H1 (cell line): ENCODE results near the gene ALG14. TPM values are rescaled to one million over a fixed set of nuclear protein-coding genes. Genes with fewer than 3 reads are reported as not detected.

Experiments used
- BCL11A ChIP-seq, 2 experiments: IDR thresholded peaks; one replicate each; pipeline ENCODE4 v1.6.1; 2011; ENCODE audit warnings: low read depth in 2 of 2, low read length in 2 of 2, mild to moderate bottlenecking in 2 of 2
- CEBPB ChIP-seq: IDR thresholded peaks from 2 replicates; pipeline ENCODE4 v1.6.1; 2012; ENCODE audit warnings: low read depth, low read length
- GTF2F1 ChIP-seq: IDR thresholded peaks from 2 replicates; pipeline ENCODE4 v1.6.1; 2012; ENCODE audit warnings: low read depth, low read length, improper control_type of control experiment, borderline replicate concordance
- NANOG ChIP-seq: IDR thresholded peaks from 2 replicates; pipeline ENCODE4 v1.6.1; 2011; ENCODE audit warnings: low read length, low read depth, mild to moderate bottlenecking, inconsistent platforms; ENCODE audit not compliant: insufficient read depth, poor library complexity, severe bottlenecking
- TEAD4 ChIP-seq: IDR thresholded peaks from 2 replicates; pipeline ENCODE4 v1.6.1; 2012; ENCODE audit warnings: low read depth, low read length, inconsistent platforms, mixed read lengths
- polyA plus RNA-seq, 7 experiments: library from polyadenylated mRNA; depleted of rRNA in 3 of 7; stranded (reverse) in 5 of 7; unstranded in 2 of 7; fragments of >200 nt in 5 of 7; fragments of 200-250 nt in 2 of 7; gene quantifications; 1 replicate in 5 of 7; 2 replicates in 1 of 7; 4 replicates in 1 of 7; pipeline versions ENCODE4 v1.2.1 to v1.2.3, GENCODE V29; 2011 to 2013; ENCODE audit warnings: missing spikeins in 2 of 7, mixed read lengths in 2 of 7
- total RNA-seq: library from RNA; stranded (reverse); fragmentation: NEBNext Ultra II Directional; extraction: Animal tissue kit (Norgen Biotek cat#: 25700); gene quantifications from 2 replicates; pipeline ENCODE4 v1.2.1, GENCODE V29; 2021
- TF ChIP-seq, protein P1 (sequence below): fragments of 300-600 bp; sonication (generic); IDR thresholded peaks from 2 replicates; pipeline ENCODE4 v1.7.1; 2012; ENCODE audit warnings: low read length, moderate library complexity, mild to moderate bottlenecking, inconsistent platforms; ENCODE audit not compliant: insufficient replicate concordance

ALG14 gene
- total and polyA plus RNA-seq, 2 of the 8 experiments (the other 6 are each of a cell fraction or from before 2014, with no cell fraction given): 0.95 to 1.3 TPM

DNA sequence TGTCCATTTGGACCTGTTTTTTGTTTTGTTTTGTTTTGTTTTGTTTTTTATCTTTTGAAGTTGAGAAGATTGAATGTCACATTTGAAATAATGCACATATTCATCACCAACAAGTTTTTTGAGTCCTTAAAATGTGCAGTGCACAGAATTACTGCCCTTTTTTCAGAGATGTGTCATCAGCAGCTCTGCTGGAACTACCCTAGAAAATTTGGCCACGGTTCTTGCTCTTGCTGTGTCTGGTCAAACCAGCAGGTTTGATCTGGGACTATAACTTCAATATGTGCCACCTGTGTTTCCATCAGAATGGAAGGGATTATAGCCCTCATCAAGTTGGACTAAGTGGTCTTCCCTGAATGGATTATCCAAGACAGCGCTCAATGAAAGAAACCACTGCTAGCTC lies 121.7 kb downstream of the ALG14 start (continued):
- TF ChIP-seq, protein P1, sequence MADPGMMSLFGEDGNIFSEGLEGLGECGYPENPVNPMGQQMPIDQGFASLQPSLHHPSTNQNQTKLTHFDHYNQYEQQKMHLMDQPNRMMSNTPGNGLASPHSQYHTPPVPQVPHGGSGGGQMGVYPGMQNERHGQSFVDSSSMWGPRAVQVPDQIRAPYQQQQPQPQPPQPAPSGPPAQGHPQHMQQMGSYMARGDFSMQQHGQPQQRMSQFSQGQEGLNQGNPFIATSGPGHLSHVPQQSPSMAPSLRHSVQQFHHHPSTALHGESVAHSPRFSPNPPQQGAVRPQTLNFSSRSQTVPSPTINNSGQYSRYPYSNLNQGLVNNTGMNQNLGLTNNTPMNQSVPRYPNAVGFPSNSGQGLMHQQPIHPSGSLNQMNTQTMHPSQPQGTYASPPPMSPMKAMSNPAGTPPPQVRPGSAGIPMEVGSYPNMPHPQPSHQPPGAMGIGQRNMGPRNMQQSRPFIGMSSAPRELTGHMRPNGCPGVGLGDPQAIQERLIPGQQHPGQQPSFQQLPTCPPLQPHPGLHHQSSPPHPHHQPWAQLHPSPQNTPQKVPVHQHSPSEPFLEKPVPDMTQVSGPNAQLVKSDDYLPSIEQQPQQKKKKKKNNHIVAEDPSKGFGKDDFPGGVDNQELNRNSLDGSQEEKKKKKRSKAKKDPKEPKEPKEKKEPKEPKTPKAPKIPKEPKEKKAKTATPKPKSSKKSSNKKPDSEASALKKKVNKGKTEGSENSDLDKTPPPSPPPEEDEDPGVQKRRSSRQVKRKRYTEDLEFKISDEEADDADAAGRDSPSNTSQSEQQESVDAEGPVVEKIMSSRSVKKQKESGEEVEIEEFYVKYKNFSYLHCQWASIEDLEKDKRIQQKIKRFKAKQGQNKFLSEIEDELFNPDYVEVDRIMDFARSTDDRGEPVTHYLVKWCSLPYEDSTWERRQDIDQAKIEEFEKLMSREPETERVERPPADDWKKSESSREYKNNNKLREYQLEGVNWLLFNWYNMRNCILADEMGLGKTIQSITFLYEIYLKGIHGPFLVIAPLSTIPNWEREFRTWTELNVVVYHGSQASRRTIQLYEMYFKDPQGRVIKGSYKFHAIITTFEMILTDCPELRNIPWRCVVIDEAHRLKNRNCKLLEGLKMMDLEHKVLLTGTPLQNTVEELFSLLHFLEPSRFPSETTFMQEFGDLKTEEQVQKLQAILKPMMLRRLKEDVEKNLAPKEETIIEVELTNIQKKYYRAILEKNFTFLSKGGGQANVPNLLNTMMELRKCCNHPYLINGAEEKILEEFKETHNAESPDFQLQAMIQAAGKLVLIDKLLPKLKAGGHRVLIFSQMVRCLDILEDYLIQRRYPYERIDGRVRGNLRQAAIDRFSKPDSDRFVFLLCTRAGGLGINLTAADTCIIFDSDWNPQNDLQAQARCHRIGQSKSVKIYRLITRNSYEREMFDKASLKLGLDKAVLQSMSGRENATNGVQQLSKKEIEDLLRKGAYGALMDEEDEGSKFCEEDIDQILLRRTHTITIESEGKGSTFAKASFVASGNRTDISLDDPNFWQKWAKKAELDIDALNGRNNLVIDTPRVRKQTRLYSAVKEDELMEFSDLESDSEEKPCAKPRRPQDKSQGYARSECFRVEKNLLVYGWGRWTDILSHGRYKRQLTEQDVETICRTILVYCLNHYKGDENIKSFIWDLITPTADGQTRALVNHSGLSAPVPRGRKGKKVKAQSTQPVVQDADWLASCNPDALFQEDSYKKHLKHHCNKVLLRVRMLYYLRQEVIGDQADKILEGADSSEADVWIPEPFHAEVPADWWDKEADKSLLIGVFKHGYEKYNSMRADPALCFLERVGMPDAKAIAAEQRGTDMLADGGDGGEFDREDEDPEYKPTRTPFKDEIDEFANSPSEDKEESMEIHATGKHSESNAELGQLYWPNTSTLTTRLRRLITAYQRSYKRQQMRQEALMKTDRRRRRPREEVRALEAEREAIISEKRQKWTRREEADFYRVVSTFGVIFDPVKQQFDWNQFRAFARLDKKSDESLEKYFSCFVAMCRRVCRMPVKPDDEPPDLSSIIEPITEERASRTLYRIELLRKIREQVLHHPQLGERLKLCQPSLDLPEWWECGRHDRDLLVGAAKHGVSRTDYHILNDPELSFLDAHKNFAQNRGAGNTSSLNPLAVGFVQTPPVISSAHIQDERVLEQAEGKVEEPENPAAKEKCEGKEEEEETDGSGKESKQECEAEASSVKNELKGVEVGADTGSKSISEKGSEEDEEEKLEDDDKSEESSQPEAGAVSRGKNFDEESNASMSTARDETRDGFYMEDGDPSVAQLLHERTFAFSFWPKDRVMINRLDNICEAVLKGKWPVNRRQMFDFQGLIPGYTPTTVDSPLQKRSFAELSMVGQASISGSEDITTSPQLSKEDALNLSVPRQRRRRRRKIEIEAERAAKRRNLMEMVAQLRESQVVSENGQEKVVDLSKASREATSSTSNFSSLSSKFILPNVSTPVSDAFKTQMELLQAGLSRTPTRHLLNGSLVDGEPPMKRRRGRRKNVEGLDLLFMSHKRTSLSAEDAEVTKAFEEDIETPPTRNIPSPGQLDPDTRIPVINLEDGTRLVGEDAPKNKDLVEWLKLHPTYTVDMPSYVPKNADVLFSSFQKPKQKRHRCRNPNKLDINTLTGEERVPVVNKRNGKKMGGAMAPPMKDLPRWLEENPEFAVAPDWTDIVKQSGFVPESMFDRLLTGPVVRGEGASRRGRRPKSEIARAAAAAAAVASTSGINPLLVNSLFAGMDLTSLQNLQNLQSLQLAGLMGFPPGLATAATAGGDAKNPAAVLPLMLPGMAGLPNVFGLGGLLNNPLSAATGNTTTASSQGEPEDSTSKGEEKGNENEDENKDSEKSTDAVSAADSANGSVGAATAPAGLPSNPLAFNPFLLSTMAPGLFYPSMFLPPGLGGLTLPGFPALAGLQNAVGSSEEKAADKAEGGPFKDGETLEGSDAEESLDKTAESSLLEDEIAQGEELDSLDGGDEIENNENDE: no peak
- no peak for TF ChIP-seq GTF2F1
- no peak for TF ChIP-seq NANOG
- no peak for TF ChIP-seq BCL11A (IDR thresholded peaks at IDR 0.05; ENCODE audit: low read depth in 2 of 2, low read length in 2 of 2)
- TF ChIP-seq TEAD4: no peak
- TF ChIP-seq CEBPB: no peak
